Measurements from ENCODE around the gene ZNF19. TPM values are rescaled to one million over a fixed set of nuclear protein-coding genes. Genes with fewer than 3 reads are reported as not detected.

The ZNF19 gene
- total and polyA plus RNA-seq, 2 of the 8 experiments (the other 6 are each of a cell fraction or from before 2014, with no cell fraction given), result 1.5 to 3.5 TPM

DNA sequence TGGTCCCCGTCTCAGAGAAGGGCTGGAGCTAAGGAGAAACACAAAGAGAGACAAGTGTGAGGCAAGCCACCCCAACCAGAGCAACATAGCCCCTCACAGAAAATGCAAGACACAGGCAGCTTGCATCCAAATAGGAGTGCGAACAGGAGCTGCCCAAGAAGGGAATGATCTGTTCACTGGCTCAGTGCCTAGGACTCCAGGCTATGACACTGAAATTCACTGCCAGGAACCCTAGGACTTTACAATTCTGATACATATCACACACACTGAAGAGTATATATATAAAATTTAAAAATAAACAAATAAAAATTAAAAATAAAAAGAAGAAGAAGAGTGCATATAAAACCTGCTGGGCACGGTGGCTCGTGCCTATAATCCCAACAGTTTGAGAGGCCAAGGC, 32.3 kb downstream of the ZNF19 start:
- FAIRE-seq, result no peak

More for the DNA sequence above, 32.3 kb downstream of the ZNF19 start:
- Histone ChIP-seq H3K79me2 (ENCODE audit: control insufficient read depth in 1 of 2, insufficient read depth in 2 of 2, low read length in 2 of 2) (peaks cover 0 to 20% of the 10 kb centered on the region in 2 experiments; a peak in 3 of 4 replicates), H3K36me3 (ENCODE audit: control insufficient read depth in 2 of 4, insufficient read depth in 4 of 4, low read length in 3 of 4) (peaks cover 0 to 34% (median 3%) of the 10 kb centered on the region in 4 experiments; a peak in 4 of 8 replicates), H4K20me1 (replicated peaks in 1 of 2; ENCODE audit: control insufficient read depth in 1 of 2, insufficient read depth in 2 of 2, low read length in 2 of 2) (peaks cover 0 to 5% of the 10 kb centered on the region in 2 experiments), H2BK5ac (ENCODE audit: low read depth, low read length) (no peak overlapping the region), H3K23me2 (ENCODE audit: low read depth, low read length) (peaks cover 4% of the 10 kb centered on the region), H3K4me3 (ENCODE audit: extremely low read depth in 1 of 4, insufficient read depth in 2 of 4, low read depth in 3 of 4, low read length in 4 of 4) (no peak overlapping the region), H4K8ac (ENCODE audit: extremely low read depth, insufficient read depth, low read length) (no peak overlapping the region), H3K56ac (replicated peaks; ENCODE audit: insufficient read length, low read depth, low read length) (no peak overlapping the region), H2BK15ac (ENCODE audit: low read length) (no peak overlapping the region), H3K27ac (ENCODE audit: low read depth, low read length) (no peak overlapping the region), H3K18ac (ENCODE audit: extremely low read depth, low read length) (no peak overlapping the region), H2BK20ac (ENCODE audit: low read length) (no peak overlapping the region), H3K4ac (replicated peaks; ENCODE audit: insufficient read length, low read depth, low read length) (no peak overlapping the region), H2AK5ac (ENCODE audit: low read depth, low read length) (no peak overlapping the region), H3K14ac (ENCODE audit: insufficient read length) (no peak overlapping the region), H2BK120ac (replicated peaks; ENCODE audit: low read depth, low read length) (no peak overlapping the region), H2BK12ac (ENCODE audit: low read depth, low read length) (no peak overlapping the region), H4K91ac (replicated peaks; ENCODE audit: insufficient read length, low read length) (no peak overlapping the region), H3K27me3 (replicated peaks in 1 of 4; ENCODE audit: control insufficient read depth in 3 of 4, extremely low read depth in 1 of 4, insufficient read depth in 3 of 4, low read length in 3 of 4) (no peaks in the 10 kb centered on the region), H4K5ac (ENCODE audit: insufficient read length, low read depth, low read length) (no peak overlapping the region), H3K4me2 (ENCODE audit: insufficient read depth in 1 of 2, low read depth in 2 of 2, low read length in 2 of 2) (no peak overlapping the region), H3K9me3 (ENCODE audit: insufficient read depth in 2 of 2, low read depth in 1 of 2, low read length in 1 of 2) (peaks cover 1 to 4% of the 10 kb centered on the region in 2 experiments; a peak in 2 of 4 replicates), H3K79me1 (ENCODE audit: low read depth, low read length) (no peaks in the 10 kb centered on the region; the same call in 1 of the 2 replicates), H2AFZ (ENCODE audit: low read length) (no peak overlapping the region), H3K4me1 (replicated peaks in 1 of 4; ENCODE audit: control insufficient read depth in 3 of 4, insufficient read depth in 4 of 4, low read length in 3 of 4) (peaks cover 0 to 2% (median 0%) of the 10 kb centered on the region in 4 experiments; a peak in 1 of 7 replicates), H3K9ac (replicated peaks in 1 of 4; ENCODE audit: extremely low read depth in 1 of 4, low read depth in 3 of 4, low read length in 3 of 4) (no peak overlapping the region), H3K23ac (ENCODE audit: insufficient read length) (no peak overlapping the region)
- DNase-seq (ENCODE audit: low read depth in 1 of 2, low spot score in 2 of 2), result no peak
- 85% methylated on average over 4 of the region's 4 CpGs; no CpG with 5 or more reads in 1 of the 2 experiments for WGBS, 2 experiments (ENCODE audit: extremely low coverage in 1 of 2, insufficient coverage in 1 of 2, insufficient read length in 1 of 2, insufficient replicate concordance in 2 of 2, low coverage in 1 of 2, low lambda C conversion rate in 2 of 2, missing lambda C conversion rate in 1 of 2)
- ChIA-PET POLR2A (ENCODE audit: partially characterized antibody) (no interaction called here), CTCF (ENCODE audit: partially characterized antibody) (interaction anchor here (1.0 to 4.0 kb wide), 4 partner anchors 15 to 154 kb away, joined by 4 to 22 read pairs (median 5); partner anchors contain the start of gene TLE7)
- no peak for TF ChIP-seq CHD2 (IDR thresholded peaks at IDR 0.05; ENCODE audit: low read length)
- TF ChIP-seq HDAC6 (IDR thresholded peaks at IDR 0.05; ENCODE audit: low read depth, low read length), result no peak
- no peak for TF ChIP-seq NANOG (IDR thresholded peaks at IDR 0.05; ENCODE audit: insufficient read depth, low read depth, low read length, poor library complexity, severe bottlenecking)
- TF ChIP-seq POLR2A (IDR thresholded peaks at IDR 0.05; ENCODE audit: control extremely low read depth in 1 of 2, low read depth in 2 of 2, low read length in 2 of 2), result no peak
- no peak for TF ChIP-seq ASH2L (IDR thresholded peaks at IDR 0.05; ENCODE audit: low read length)

All from H1 (cell line).